Activated CD8-positive, alpha-beta memory T cell treated with anti-CD3 and anti-CD28 coated beads for 24 hours (primary cell): ENCODE measurements around the gene PLAC9.
"Not testable (repeated sequence)": the region's sequence is repeated elsewhere in the genome, so short reads cannot be mapped to it uniquely, and the experiment has no call there.

Source experiments
- DNase-seq: peaks from one replicate; pipeline ENCODE4 v3.0.0-alpha.2; 2020

Gene PLAC9

DNA sequence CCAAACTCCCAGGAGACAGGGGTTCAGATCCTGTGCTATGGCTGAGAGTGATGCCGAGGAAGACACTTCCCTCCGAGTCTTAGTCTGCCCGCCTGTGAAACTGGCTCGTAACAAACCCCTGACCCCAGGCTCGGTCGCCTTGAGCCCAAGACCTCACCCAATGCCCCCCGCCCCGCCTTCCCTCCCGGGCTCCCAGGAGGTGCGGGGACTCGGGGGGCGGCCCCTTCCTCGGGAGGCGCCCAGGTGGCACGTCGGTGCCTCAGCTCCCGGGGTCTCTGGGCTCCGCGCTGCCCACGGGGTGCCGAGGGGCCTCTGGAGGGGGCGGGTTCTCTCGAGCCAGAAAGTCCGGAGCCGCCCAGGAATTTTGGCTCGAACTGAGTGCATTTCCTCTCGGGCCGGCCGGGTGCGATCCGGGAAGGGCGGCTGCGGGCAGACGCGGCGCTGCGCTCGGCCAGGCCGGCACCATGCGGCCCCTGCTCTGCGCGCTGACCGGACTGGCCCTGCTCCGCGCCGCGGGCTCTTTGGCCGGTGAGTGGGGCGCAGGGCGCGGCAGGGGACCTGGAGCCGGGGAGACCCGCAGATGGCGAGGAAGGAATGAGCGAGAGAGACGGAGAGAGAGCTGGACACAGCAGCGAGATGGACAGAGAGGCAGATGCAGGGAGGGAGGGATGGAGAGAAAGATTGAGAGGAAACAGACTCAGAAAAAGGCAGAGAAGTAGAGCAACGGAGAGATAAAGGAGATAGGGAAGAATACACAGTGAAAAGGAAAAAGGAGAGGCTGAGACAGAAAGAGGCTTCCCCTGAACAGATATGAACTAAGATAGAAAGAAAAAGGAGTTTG lies at the start of gene PLAC9:
PLAC9 (plus strand) TSS at position 432 of the 841 bp plus-strand sequence; CDS start at position 465, 33 bp downstream.
- DNase-seq = no peak

GRCh38 chr10:80090121-80090520 lies 42.4 kb upstream of the PLAC9 start:
- no peak for DNase-seq

- no peak for DNase-seq
These were observed 38.3 kb upstream of the PLAC9 start for GRCh38 chr10:80094231-80094630.

DNA sequence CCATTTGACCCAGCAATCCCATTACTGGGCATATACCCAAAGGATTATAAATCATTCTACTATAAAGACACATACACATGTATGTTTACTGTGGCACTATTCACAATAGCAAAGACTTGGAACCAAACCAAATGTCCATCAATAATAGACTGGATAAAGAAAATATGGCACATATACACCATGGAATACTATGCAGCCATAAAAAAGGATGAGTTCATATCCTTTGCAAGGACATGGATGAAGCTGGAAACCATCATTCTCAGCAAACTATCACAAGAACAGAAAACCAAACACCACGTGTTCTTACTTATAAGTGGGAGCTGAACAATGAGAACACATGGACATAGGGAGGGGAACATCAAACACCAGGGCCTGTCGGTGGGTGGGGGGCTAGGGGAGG lies 34.3 kb upstream of the PLAC9 start:
- DNase-seq = not testable (repeated sequence)

- not testable (repeated sequence) for DNase-seq
These were observed 33.2 kb upstream of the PLAC9 start for GRCh38 chr10:80099295-80099694.

DNA sequence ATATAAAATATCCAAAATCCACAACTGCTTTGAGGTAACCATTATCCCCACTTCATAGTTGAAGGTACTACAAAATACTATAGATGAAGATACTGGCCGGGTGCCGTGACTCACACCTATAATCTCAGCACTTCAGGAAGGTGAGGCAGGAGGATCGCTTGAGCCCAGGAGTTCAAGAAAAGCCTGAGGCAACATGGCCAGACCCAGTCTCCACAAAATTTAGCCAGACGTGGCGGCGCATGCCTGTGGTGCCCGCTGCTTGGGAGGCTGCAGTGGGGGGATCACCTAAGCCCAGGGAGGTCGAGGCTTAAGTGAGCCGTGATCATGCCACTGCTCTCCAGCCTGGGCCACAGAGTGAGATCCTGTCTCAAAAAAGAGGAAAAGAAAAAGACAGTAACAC lies 32.4 kb upstream of the PLAC9 start:
- DNase-seq = no peak

- no peak for DNase-seq
These were observed 31.5 kb upstream of the PLAC9 start for GRCh38 chr10:80100861-80101695.

- DNase-seq = no peak
These were observed 28.2 kb upstream of the PLAC9 start for GRCh38 chr10:80104066-80104926.

DNA sequence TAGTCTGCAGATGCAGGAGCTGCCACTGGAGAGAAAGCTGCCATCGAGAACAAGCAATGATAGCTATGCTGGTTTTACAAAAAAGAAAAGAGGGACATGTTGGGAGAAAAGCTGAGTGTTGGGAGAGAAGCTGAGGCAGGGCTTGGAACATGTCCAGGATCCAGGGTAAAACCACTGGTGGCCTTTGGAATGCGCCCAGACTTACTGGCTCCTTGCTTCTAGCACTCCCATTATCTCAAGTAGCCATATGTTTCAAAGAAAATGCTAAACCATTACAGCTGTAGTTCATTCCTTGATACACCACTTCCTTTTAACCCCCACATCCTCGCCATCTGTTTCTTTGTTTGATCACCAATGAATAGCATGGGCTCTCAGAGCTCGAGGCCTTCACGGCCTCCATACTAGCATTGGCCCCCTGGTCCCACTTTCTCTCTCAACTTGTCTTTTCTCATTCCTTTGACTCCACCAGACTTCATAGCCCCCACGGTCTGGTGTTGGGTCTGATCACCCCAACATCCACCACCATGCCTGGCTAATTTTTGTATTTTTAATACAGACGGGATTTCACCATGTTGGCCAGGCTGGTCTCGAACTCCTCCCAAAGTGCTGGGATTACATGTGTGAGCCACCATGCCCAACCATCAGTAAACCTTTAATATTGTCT lies 23.8 kb upstream of the PLAC9 start:
- no peak for DNase-seq

DNA sequence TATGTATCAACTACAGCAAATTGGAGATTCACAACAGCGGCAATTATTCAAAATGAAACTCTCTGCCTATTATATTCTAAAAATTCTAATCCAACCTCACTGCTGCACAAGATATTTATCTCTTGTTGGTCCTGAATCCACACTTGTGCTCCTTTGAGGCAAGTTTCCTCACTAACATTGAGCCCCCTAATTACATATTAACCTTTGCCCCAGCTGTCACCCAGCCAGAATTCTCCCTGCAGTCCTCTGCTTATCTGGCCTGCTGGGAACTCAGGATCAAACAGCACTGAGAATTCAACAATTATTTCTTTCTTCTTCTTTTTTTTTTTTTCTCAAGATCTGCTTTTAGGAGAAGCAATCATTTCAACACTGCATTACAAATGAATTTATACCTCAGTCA lies 21.5 kb upstream of the PLAC9 start:
- DNase-seq = no peak

- no peak for DNase-seq
These were observed 13.9 kb upstream of the PLAC9 start for GRCh38 chr10:80118669-80119068.

DNA sequence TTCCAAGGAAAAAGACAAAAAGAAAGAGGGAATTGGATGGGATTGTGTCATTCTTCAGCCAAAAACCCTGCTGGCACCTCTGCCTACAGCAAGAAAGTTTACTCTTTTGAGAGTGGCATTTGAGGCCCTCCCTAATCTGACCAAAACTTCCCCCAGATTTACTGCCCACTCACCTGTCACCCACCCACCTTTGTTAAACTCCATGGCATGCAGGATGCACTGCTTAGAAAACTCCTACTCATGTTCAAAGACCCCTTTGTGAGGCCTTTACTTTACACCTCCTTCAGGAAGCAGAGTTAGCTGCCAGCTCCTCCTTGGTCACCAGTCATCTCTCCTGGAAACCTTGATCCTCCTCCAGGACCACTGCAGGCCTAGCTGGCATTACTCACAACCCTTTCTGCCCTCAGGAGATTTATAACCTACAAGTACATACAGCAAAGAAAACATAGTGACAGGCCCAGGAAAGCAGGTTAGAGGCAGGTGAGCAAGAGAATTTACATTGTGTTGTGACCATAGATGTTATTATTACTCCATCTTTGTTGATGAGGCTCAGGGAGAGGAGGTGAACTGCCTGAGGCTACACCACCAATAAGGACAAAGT lies 10.3 kb upstream of the PLAC9 start:
- DNase-seq = no peak

GRCh38 chr10:80122746-80123145 lies 9.8 kb upstream of the PLAC9 start:
- DNase-seq = no peak

DNA sequence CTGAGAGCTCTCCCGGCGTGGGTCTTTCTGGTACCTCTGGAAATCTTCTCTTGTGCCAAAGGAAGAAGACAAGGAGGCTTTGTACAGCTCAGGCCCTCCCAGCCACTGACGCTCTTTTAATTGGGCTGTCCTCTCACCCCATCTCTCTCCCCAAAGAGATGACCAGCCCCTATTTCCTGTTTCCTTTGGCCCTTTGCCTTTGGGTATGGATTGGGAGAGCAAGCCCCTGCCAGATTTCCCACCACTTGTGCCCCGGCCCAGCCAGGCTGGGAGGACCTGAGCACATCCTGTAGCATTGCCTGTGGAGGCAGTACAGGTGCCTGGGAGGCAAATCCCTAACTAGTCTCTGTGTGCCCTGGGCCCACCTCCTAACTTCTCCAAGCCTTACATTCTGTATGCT lies 5.7 kb upstream of the PLAC9 start:
- no peak for DNase-seq

DNA sequence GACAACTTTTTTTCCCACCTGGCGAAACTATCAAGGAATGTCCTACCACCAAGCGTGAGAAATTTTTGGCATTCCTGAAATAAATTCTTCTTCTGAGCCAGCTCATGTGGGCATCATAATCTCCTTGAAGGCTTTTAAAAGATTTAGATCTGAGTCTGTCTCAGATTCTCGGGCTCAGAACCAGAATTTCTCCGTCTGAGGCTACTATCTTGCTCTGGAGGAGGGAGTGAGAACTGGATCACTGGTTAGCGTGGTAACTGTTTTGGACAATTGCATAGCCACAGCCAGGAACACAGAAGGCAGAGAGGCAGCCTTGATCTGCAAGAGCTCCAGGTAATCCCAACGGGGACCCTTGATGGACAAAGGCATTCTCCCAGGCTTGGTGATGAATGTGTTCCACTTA lies 1.0 kb upstream of the PLAC9 start:
- no peak for DNase-seq

DNA sequence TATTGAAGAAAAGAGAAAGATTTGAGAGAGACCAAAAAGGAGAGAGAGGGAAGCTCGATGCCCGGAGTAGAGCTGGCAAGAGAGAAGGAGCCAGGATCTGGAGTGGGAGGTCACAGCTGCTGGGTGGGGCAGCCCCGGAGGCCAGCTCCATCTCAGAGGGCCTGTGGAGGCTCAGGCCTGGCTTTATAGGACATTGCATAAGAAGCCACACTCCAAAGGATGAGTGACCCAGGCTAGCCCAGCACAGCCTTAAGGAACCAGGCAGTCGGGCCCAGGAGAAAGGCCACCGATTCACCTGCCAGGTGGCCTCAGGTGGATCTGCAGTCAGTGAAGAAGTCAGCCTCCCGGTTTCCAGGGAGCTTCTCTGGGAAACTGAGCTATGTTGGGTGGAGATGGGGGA lies 676 bp downstream of the PLAC9 start:
- DNase-seq = no peak

DNA sequence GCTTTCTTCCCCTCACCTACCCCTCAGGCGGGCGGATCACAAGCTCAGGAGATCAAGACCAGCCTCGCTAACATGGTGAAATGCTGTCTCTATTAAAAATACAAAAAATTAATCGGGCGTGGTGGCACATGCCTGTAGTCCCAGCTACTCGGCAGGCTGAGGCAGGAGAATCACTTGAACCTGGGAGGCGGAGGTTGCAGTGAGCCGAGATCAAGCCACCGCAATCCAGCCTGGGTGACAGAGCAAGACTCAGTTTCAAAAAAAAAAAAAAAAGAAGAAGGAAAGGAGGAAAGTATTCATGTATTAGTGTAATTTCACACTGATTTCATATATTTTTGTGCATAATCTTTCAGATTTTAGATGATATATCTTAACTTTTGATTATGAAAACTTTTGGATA lies 1.2 kb downstream of the PLAC9 start:
- not testable (repeated sequence) for DNase-seq

DNA sequence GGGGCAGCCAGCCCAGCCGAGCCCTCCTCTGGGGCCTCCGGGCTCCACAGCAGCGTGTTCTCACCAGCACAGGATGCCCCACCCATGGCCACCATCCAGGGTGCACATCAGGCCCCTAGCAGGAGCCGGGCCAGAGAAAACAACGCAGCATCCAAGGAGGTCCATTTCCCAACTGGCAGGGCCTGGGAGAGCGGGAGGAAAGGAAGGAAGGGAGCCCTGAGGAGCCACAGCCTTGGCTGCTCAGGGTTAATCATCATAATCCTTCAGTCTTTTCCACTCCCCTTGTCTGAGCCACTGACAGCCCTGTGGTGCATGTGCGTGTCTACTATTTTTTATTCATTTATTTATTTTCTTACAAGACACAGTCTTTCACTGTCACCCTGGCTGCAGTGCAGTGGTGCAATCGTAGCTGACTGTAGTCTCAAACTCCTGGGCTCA lies 3.6 kb downstream of the PLAC9 start:
- DNase-seq = no peak

DNA sequence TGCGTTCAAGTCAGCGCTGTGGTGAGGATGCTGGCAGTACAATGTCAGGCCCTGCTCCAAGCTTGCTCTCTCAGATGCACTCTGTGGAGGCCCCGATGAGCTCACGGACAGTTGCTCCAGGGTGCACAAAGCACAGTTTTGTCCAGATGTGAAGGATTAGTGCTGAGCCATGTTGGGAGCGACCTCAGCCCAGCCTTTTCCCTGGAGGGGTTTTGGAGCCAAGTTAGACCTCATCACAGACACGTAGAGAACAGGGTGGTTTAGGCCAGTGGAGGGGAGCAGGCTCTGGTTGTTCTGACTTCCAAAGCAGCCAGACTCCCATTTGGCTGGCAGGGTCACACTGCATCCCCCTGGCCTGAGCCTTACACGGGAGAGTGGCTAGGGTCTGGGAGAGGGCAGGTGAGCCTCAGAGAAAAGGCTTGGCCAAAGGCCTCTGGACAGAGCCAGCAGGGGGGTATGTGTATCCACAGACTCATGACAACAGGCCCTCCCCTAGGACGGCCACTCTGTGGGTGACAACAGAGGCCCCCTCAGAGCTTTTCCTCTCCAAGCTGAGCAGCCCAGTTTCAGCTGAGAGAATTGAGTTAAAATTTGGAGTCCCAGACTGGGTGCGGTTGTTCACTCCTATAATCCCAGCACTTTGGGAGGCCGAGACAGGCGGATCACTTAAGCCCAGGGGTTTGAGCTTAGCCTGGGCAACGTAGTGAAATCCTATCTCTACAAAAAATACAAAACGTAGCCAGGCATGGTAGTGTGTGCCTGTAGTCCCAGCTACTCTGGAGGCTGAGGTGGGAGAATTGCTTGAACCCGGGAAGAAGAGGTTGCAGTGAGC lies 4.7 kb downstream of the PLAC9 start:
- no peak for DNase-seq

DNA sequence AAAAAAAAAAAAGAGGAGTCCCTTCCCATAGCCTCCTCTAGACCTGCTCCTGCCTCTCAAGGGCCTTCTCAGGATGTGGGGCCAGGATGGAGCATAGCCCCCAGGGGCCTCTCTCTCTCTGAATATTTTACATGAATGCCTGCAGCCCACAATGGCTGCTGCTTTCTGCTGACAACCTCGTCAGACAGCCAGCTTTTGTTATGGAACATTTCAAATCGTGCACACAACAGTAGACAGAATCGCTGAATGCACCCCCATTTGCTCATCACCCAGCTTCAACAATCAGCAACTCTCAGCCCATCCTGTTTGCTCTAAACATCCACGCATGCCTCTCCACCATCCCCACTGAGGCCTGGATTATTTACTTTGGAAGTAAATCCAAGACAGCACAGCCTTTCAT lies 5.4 kb downstream of the PLAC9 start:
- DNase-seq = no peak

DNA sequence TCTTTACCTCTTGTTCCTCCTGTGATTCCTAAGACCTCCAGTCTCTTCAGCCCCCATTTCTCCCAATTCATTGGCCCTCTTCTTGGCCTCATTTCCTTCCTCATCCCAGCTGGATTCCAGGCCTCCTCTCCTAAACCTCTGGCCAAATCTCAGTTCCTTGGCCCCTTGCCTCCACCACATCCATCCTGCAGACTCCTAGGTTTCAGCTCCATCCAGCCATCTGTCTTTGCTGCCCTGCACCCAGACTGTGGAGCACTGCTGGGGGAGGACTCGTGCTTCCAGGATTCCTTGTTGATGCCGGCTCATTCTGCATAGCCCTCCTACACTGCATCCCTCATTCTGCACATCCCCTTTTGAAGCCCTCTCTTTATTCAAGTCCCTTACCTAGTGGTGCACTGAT lies 6.7 kb downstream of the PLAC9 start:
- no peak for DNase-seq
